Measurements from ENCODE around the gene NXT1.

- TF ChIP-seq POLR2A (IDR thresholded peaks at IDR 0.05), result no peak
- TF ChIP-seq, protein P1, sequence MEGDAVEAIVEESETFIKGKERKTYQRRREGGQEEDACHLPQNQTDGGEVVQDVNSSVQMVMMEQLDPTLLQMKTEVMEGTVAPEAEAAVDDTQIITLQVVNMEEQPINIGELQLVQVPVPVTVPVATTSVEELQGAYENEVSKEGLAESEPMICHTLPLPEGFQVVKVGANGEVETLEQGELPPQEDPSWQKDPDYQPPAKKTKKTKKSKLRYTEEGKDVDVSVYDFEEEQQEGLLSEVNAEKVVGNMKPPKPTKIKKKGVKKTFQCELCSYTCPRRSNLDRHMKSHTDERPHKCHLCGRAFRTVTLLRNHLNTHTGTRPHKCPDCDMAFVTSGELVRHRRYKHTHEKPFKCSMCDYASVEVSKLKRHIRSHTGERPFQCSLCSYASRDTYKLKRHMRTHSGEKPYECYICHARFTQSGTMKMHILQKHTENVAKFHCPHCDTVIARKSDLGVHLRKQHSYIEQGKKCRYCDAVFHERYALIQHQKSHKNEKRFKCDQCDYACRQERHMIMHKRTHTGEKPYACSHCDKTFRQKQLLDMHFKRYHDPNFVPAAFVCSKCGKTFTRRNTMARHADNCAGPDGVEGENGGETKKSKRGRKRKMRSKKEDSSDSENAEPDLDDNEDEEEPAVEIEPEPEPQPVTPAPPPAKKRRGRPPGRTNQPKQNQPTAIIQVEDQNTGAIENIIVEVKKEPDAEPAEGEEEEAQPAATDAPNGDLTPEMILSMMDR (IDR thresholded peaks at IDR 0.05), result no peak
- TF ChIP-seq POLR2AphosphoS5 (IDR thresholded peaks at IDR 0.05), result no peak
- TF ChIP-seq EP300 (IDR thresholded peaks at IDR 0.05), result no peak
These were observed 13.3 kb upstream of the NXT1 start for GRCh38 chr20:23337312-23337711.

All from gastroesophageal sphincter (tissue), 3 donors.